Keratinocyte (primary cell): Measurements from ENCODE around the gene PALD1. TPM values are rescaled to one million over a fixed set of nuclear protein-coding genes. Genes with fewer than 3 reads are reported as not detected.

ENCODE experiments used
- DNase-seq: peaks from one replicate; pipeline ENCODE4 v3.0.0-alpha.2; 2011; ENCODE audit warnings: low read depth, missing footprints, low spot score
- FAIRE-seq: peaks from 2 replicates; lab custom pipeline; 2011; peaks lifted over from hg19 to GRCh38; lab: Jason Lieb, UNC
- H2AFZ ChIP-seq: 2 replicates; pipeline ENCODE4 v1.6.0; 2012; ENCODE audit warnings: low read length, control low read depth, inconsistent platforms; ENCODE audit not compliant: control insufficient read depth
- H3K27ac ChIP-seq: 2 replicates; pipeline ENCODE4 v1.5.1; 2011; ENCODE audit warnings: low read length; ENCODE audit not compliant: control insufficient read depth, insufficient read depth
- H3K27me3 ChIP-seq: 3 replicates; pipeline ENCODE4 v1.6.0; 2011; ENCODE audit warnings: low read length; ENCODE audit not compliant: control insufficient read depth, insufficient read depth; ENCODE audit errors: extremely low read depth
- H3K36me3 ChIP-seq, 2 experiments: 2 replicates in 1 of 2; 3 replicates in 1 of 2; pipeline ENCODE4 v1.5.1; 2011; ENCODE audit warnings: low read length in 2 of 2, mild to moderate bottlenecking in 1 of 2; ENCODE audit not compliant: control insufficient read depth in 2 of 2, insufficient read depth in 2 of 2; ENCODE audit errors: extremely low read depth in 1 of 2
- H3K4me1 ChIP-seq: 3 replicates; pipeline ENCODE4 v1.5.1; 2011; ENCODE audit warnings: low read length; ENCODE audit not compliant: control insufficient read depth, insufficient read depth; ENCODE audit errors: extremely low read depth
- H3K4me2 ChIP-seq: 3 replicates; pipeline ENCODE4 v1.6.0; 2011; ENCODE audit warnings: low read depth, low read length; ENCODE audit not compliant: control insufficient read depth, insufficient read depth; ENCODE audit errors: extremely low read depth
- H3K4me3 ChIP-seq, 3 experiments: fragments of 200-600 bp in 1 of 3; sonication (generic) in 1 of 3; 2 replicates in 2 of 3; 3 replicates in 1 of 3; pipeline ENCODE4 v1.5.1; 2011 to 2016; ENCODE audit warnings: low read length in 3 of 3, mild to moderate bottlenecking in 3 of 3, control low read depth in 2 of 3, inconsistent platforms in 1 of 3, low read depth in 1 of 3, mixed read lengths in 1 of 3, mixed run types in 1 of 3, moderate library complexity in 1 of 3; ENCODE audit not compliant: control insufficient read depth in 2 of 3, insufficient read depth in 2 of 3; ENCODE audit errors: extremely low read depth in 1 of 3
- H3K79me2 ChIP-seq: 2 replicates; pipeline ENCODE4 v1.6.0; 2012; ENCODE audit warnings: low read length; ENCODE audit not compliant: control insufficient read depth, insufficient read depth
- H3K9ac ChIP-seq: 3 replicates; pipeline ENCODE4 v1.6.0; 2011; ENCODE audit warnings: low read length; ENCODE audit not compliant: control insufficient read depth, insufficient read depth; ENCODE audit errors: extremely low read depth
- H3K9me1 ChIP-seq: 3 replicates; pipeline ENCODE4 v1.6.0; 2011; ENCODE audit warnings: low read length; ENCODE audit not compliant: control insufficient read depth, insufficient read depth; ENCODE audit errors: extremely low read depth
- H3K9me3 ChIP-seq: 2 replicates; pipeline ENCODE4 v1.5.1; 2012; ENCODE audit warnings: low read depth, low read length; ENCODE audit not compliant: control insufficient read depth
- H4K20me1 ChIP-seq: 3 replicates; pipeline ENCODE4 v1.6.0; 2011; ENCODE audit warnings: low read length; ENCODE audit not compliant: control insufficient read depth, insufficient read depth; ENCODE audit errors: extremely low read depth
- EZH2 ChIP-seq: IDR thresholded peaks from one replicate; pipeline ENCODE4 v1.6.1; 2012; ENCODE audit warnings: inconsistent platforms, mild to moderate bottlenecking, low read length, moderate library complexity
- dilution Hi-C: fragments of 300-500 bp; cut with MboI; formaldehyde crosslinking; loops from one replicate; pipeline ENCODE4 v1.7.0; 2020; ENCODE audit warnings: low sequenced_read_pairs; ENCODE audit not compliant: extremely low pct_ligation_motif_present
- polyA plus RNA-seq, 5 experiments: library from polyadenylated mRNA; depleted of rRNA in 3 of 5; stranded (reverse) in 3 of 5; stranded (forward) in 1 of 5; unstranded in 1 of 5; fragments of >200 nt; gene quantifications; 1 replicate in 1 of 5; 2 replicates in 3 of 5; 3 replicates in 1 of 5; pipeline versions ENCODE4 v1.2.1 to v1.2.3, GENCODE V29; 2011 to 2012; ENCODE audit warnings: missing spikeins in 2 of 5, low read depth in 1 of 5, low replicate concordance in 1 of 5
- TF ChIP-seq, protein P1 (sequence below), 3 experiments: IDR thresholded peaks in 1 of 3; conservative IDR thresholded peaks in 1 of 3; optimal IDR thresholded peaks in 1 of 3; 2 replicates in 2 of 3; 3 replicates in 1 of 3; pipeline versions ENCODE3 to v1.5.1; 2011; ENCODE audit warnings: low read length in 3 of 3, mild to moderate bottlenecking in 3 of 3, moderate library complexity in 2 of 3, control low read depth in 1 of 3, inconsistent platforms in 1 of 3; ENCODE audit not compliant: insufficient read depth in 2 of 3; ENCODE audit errors: extremely low read depth in 1 of 3

Gene PALD1
- polyA plus RNA-seq, 1 donor (not counting 4 experiments of a cell fraction or from before 2014, with no cell fraction given) = 0.83 TPM

- H3K9me1 ChIP-seq = no peaks in the 10 kb centered on the region
- no peak overlapping the region for H3K27ac ChIP-seq
- no peaks in the 10 kb centered on the region for H3K36me3 ChIP-seq
- no peak overlapping the region for H3K4me2 ChIP-seq
- dilution Hi-C loops = no loop called here
- peaks cover 10% of the 10 kb centered on the region for H3K4me1 ChIP-seq
- H3K4me3 ChIP-seq = no peak overlapping the region
- no peak for TF ChIP-seq EZH2
- TF ChIP-seq, protein P1, sequence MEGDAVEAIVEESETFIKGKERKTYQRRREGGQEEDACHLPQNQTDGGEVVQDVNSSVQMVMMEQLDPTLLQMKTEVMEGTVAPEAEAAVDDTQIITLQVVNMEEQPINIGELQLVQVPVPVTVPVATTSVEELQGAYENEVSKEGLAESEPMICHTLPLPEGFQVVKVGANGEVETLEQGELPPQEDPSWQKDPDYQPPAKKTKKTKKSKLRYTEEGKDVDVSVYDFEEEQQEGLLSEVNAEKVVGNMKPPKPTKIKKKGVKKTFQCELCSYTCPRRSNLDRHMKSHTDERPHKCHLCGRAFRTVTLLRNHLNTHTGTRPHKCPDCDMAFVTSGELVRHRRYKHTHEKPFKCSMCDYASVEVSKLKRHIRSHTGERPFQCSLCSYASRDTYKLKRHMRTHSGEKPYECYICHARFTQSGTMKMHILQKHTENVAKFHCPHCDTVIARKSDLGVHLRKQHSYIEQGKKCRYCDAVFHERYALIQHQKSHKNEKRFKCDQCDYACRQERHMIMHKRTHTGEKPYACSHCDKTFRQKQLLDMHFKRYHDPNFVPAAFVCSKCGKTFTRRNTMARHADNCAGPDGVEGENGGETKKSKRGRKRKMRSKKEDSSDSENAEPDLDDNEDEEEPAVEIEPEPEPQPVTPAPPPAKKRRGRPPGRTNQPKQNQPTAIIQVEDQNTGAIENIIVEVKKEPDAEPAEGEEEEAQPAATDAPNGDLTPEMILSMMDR (optimal IDR thresholded peaks at IDR 0.05 in 1 of 3, IDR thresholded peaks at IDR 0.05 in 1 of 3, conservative IDR thresholded peaks at IDR 0.05 in 1 of 3; ENCODE audit: extremely low read depth in 1 of 3, insufficient read depth in 2 of 3, low read length in 3 of 3) = no peak
- no peaks in the 10 kb centered on the region for H3K9me3 ChIP-seq
- FAIRE-seq (no peak), DNase-seq (no peak)
- H4K20me1 ChIP-seq = no peaks in the 10 kb centered on the region
- no peaks in the 10 kb centered on the region for H3K79me2 ChIP-seq
- H2AFZ ChIP-seq = no peak overlapping the region
- H3K27me3 ChIP-seq = peaks cover 31% of the 10 kb centered on the region
- no peak overlapping the region for H3K9ac ChIP-seq
Measured at GRCh38 chr10:70582793-70583668, 104.5 kb downstream of the PALD1 start.

- Histone ChIP-seq H3K27me3 (peaks cover 32% of the 10 kb centered on the region), H3K9ac (no peak overlapping the region), H3K9me3 (no peaks in the 10 kb centered on the region), H3K4me3 (no peak overlapping the region), H3K9me1 (no peaks in the 10 kb centered on the region), H3K36me3 (no peaks in the 10 kb centered on the region), H4K20me1 (no peaks in the 10 kb centered on the region), H3K4me2 (no peak overlapping the region), H3K27ac (no peak overlapping the region), H2AFZ (no peak overlapping the region), H3K4me1 (peaks cover 4% of the 10 kb centered on the region), H3K79me2 (no peaks in the 10 kb centered on the region)
- dilution Hi-C loops = no loop called here
- DNase-seq = no peak
- no peak for FAIRE-seq
- TF ChIP-seq EZH2 = no peak
- TF ChIP-seq, protein P1 (optimal IDR thresholded peaks at IDR 0.05 in 1 of 3, IDR thresholded peaks at IDR 0.05 in 1 of 3, conservative IDR thresholded peaks at IDR 0.05 in 1 of 3; ENCODE audit: extremely low read depth in 1 of 3, insufficient read depth in 2 of 3, low read length in 3 of 3) = no peak
Measured at GRCh38 chr10:70583669-70584037, 105.1 kb downstream of the PALD1 start.
